GM19372 (cell line): ENCODE data around the gene RAB3IL1.

ENCODE experiments used
- ATAC-seq: cut with Tn5 transposase; IDR thresholded peaks from one replicate; pipeline ENCODE4 v1.9.1; 2021; ENCODE audit warnings: mild to moderate bottlenecking, low read depth, moderate library complexity; ENCODE audit not compliant: unreplicated experiment

RAB3IL1 gene

DNA sequence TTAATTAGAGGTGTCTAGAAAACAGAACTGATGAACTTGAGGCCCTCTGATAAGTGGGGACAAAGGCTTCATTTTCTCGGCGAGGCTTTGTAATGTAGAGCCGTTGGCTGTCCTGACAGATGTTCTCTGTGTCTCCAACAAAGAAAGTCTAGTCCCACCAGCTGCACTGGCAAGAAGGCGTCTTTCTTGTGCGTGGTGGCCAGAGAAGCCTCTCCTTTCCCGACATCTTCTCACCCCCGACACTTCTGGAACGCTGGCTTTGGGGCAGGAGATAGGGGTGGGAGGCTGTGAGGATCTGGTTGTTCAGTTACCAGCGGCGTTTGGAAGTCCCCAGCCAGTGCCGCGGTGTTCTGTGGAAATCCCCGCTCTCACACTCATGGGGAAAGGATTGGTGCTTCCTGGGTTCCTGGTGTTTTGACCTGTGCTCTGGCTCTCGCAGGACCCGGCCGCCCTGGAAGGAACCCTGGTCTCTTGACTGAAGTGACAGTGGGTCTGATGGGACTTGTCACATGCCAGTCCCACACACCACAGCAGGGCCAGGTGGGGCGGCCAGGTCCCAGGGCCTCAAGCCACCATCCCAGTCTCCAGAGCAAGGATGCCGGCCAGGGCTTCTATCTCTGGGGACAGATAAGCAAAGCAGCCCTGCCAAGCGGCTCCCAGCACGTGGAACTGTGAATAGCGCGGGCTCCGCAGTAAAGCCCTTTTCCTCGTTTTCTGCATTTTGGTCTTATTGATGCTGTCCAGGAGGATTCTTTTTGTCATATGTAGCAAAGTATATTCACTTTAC lies 66.1 kb downstream of the RAB3IL1 start:
- no peak for ATAC-seq

DNA sequence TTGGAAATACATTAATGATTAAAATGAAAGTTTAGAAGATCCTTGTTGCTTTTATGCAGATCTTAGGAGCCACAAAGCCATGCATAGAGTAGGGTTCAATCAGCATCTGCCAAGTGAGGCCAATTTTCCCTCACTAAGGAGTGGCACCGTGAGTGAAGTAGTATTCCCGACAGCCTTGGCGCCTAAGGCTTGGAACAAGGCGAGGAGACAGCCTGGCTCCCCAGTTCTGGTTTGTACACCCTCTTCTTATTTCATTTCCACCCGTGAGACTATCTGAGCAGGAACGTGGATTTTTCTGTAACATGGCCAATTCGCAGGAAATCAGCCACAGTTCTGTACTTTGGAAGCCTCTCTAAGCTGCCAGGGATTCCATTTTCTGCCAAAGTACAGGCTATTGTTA lies 66.7 kb downstream of the RAB3IL1 start:
- ATAC-seq: no peak

DNA sequence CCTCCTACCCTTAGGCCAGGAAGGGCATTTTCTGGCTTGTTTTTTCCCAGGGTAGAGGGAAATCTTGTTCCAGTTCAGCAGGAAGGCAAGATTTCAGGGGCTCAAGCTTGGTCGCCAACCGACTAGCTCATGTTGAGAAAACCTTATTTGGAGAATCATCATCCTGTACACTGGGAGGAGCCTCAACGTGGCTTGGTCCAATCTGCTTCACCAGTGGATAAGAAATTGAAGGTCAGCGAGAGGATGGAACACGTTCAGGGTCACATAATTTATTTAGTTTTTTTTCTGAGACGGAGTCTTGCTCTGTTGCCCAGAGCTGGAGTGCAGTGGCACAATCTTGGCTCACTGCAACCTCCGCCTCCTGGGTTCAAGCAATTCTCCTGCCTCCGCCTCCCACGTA lies 68.7 kb downstream of the RAB3IL1 start:
- ATAC-seq: no peak

DNA sequence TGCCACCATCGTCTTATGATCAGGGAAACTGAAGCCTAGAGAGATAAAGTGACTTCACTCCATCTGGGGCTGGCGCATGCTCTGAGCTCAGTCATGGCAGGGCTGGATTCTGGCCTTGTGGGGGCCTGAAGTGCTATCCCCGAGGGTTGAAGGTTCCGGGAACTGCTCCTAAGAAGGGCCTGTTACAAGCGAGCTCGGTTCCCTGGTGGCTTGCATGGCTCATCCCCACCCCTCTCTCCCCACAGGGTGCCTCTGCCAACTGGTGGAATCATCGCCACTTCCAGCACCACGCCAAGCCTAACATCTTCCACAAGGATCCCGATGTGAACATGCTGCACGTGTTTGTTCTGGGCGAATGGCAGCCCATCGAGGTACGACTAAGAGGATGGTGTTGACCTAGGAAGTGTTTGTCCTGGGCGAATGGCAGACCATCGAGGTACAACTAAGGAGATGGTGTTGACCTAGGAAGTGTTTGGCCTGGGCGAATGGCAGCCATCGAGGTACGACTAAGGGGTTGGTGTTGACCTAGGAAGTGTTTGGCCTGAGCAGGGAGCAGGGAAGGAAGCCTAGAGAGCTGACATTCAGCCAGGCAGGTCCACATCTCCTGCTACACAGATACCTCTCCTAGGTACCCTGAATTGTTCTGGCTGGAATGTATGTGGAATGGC lies 69.3 kb downstream of the RAB3IL1 start:
- no peak for ATAC-seq
